AG09319 (cell line): ENCODE data around the gene CTNNA3.

Experiments
- DNase-seq: peaks from one replicate; pipeline ENCODE4 v3.0.0-alpha.2; 2010; ENCODE audit warnings: low read depth; ENCODE audit errors: extremely low read depth
- TF ChIP-seq, protein P1 (sequence below): IDR thresholded peaks from 2 replicates; pipeline ENCODE4 v1.5.1; 2011; ENCODE audit warnings: low read depth, mild to moderate bottlenecking, inconsistent platforms, low read length, moderate library complexity

The CTNNA3 gene

DNA sequence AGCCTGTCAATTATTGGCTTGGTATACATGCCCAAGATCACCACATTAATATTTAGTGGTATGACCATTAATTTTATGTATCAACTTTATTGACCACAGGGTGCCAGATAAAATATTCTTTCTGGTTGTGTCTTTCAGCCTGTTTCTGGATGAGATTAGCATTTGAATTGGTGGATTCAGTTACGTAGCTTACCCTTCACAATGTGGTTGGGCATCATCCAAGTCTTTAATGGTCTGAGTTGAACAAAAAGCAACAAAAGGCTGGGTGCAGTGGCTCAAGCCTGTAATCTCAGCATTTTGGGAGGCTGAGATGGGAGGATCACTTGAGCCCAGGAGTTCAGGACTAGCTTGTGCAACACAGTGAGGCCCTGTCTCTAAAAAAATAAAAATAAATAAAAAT is 1472.3 kb downstream of the CTNNA3 start:
- no peak for DNase-seq
- TF ChIP-seq, protein P1, sequence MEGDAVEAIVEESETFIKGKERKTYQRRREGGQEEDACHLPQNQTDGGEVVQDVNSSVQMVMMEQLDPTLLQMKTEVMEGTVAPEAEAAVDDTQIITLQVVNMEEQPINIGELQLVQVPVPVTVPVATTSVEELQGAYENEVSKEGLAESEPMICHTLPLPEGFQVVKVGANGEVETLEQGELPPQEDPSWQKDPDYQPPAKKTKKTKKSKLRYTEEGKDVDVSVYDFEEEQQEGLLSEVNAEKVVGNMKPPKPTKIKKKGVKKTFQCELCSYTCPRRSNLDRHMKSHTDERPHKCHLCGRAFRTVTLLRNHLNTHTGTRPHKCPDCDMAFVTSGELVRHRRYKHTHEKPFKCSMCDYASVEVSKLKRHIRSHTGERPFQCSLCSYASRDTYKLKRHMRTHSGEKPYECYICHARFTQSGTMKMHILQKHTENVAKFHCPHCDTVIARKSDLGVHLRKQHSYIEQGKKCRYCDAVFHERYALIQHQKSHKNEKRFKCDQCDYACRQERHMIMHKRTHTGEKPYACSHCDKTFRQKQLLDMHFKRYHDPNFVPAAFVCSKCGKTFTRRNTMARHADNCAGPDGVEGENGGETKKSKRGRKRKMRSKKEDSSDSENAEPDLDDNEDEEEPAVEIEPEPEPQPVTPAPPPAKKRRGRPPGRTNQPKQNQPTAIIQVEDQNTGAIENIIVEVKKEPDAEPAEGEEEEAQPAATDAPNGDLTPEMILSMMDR, result no peak

DNA sequence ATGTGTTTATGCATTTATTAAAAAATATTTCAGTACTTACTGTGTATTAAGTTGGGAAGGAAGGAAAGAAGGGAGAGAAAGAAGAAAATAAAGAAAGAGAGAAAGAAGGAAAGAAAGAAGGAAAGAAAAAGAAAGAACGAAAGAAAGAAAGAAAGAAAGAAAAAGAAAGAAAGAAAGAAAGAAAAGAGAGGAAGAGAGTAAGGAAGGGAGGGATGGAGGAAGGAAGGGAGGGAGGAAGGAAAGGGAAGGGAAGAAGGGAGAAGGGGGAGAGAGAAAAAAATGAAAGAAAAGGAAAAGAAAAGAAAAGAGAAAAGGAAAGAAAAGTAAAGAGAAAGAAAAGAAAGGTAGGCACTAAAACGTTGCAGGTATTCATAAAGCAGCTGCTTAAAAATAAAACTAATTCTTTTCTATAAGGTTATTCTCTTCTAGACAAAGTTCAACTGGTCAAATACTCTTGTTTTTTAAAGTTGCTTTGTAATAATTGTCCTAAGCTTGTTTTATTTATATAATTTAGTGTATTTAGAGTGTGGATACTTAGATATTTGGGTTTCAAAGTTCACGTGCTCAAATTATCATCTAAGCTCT is 1473.4 kb downstream of the CTNNA3 start:
- TF ChIP-seq, protein P1, result no peak
- no peak for DNase-seq

DNA sequence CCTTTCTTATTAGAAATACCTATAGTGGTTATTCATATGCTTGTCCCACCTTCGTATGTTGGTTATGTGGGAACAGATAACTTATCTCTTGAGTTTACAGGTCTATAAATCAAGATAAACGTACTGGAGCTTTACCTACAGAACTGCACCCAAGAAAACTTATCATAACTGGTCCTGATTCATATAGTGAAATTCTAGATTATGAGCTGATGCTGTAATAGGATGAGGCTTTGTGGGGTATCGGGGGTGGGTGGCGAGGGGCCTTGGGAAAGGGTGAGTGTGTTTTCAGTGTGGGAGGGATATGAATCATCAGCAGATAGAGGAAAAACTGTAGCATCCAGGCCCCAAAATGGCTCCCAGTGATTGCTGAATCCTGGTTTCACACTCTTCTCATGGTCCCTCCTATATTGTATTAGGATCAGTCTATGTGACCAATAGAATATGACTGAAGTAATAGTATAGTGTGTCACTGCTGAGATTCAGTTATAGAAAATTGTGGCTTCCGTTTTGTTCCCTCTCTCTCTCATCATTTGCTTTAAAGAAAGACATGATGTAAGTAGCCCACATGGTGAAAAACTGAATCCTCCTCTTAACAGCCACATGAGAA is 1476.9 kb downstream of the CTNNA3 start:
- DNase-seq, result no peak
- TF ChIP-seq, protein P1, result no peak

DNA sequence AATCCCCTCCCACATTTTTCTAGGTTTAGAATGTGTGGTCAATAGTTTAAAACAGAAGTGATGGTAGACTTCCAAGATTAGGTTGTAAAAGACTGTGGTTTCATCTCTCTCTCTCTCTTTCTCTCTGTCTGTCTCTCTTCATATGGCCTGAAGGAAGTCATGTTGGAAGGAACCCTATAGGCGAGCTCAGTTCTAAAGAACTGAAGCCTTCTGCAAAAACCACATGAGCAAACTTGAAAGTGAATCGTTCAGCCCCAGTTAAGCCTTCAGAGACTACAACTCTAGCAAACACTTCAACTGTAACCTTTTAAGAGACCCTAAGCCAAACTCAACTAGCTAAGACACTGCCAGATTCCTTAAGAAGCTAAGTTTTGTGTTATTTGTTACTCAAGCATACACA is 1477.7 kb downstream of the CTNNA3 start:
- DNase-seq, result no peak
- TF ChIP-seq, protein P1, result no peak

DNA sequence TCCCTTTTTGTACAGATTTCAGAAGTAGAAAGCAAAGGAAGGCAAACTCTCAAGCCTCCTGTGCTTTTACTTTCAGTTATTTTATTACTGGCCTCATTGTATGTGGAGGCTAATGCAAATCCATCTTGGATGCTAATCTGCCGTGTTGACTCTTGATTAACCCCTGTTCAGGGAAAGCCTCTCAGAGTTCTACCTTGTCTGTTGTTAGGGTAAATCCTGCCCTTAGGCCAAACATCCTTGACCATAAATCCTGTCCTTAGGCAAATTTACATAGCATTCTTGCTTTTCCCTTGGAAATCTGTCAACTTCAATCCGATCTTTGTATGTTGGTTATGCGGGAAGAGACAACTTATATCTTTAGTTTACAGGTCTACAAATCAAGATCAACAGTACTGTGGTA is 1480.1 kb downstream of the CTNNA3 start:
- DNase-seq, result no peak
- TF ChIP-seq, protein P1, result no peak

DNA sequence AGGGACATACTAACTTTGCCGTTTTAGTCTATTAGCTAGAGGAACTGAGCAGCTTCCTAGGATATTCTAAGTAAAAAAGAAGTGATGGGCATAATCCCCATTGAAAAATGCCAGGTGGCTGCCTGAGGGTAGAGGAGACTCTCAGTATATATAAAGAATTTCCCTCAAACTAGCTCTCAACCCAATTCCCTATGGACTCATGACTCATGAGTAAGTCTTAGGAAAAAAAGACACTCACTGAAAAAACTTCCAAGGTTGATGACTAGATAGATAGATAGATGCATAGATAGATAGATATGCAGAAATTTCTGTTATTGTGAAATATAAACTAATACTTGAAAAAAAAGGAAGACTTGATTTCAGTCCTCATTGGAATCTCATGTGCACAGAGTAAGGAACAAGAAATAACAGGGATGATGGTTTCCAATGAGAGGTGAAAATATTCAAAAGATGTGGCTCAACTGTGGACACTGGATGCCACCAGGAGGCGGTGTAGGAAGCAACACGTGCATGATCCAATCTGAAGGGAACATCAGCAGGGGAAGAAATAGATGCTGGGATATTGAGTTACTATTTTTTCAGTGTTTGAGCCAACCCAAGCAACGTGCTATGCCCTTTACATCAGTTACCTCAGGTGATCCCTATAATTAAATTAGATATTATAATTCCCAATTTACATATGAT is 1481.1 kb downstream of the CTNNA3 start:
- TF ChIP-seq, protein P1, result no peak
- no peak for DNase-seq

DNA sequence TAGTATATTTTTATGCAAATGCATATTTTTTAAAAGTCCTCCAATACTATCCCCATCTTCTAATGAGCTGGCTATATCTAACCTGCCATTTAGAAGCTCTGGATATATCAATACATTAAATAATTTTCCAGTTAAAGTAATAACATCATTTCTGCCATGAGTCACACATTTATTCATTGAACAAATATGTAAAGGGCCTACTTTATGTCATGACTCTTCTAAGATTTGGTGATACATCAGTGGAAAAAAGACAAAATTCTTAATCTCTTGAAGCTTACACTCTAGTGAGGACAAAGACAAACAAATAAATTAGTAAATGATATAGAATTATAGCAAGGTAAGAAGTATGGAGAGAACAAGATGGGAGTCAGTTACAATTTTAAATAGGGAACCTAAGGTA is 1487.0 kb downstream of the CTNNA3 start:
- DNase-seq, result no peak
- TF ChIP-seq, protein P1, result no peak
